Neuronal stem cell (in vitro differentiated cells): ENCODE results near the gene MCC.

Experiments used
- DNase-seq: peaks from one replicate; pipeline ENCODE4 v3.0.0-alpha.2; 2013; ENCODE audit warnings: low spot score
- H2AFZ ChIP-seq: one replicate; pipeline ENCODE4 v1.6.1; 2013; ENCODE audit warnings: mild to moderate bottlenecking, low read length, inconsistent platforms
- H2AK5ac ChIP-seq: 2 replicates; pipeline ENCODE4 v1.6.1; 2013; ENCODE audit warnings: low read depth, mild to moderate bottlenecking, inconsistent platforms, low read length, moderate library complexity, mixed read lengths
- H2BK120ac ChIP-seq: 2 replicates; pipeline ENCODE4 v1.6.1; 2013; ENCODE audit warnings: low read depth, mild to moderate bottlenecking, inconsistent platforms, low read length, moderate library complexity, mixed read lengths
- H2BK12ac ChIP-seq: one replicate; pipeline ENCODE4 v1.6.1; 2013; ENCODE audit warnings: low read length, inconsistent platforms
- H2BK15ac ChIP-seq: 2 replicates; pipeline ENCODE4 v1.6.1; 2013; ENCODE audit warnings: mild to moderate bottlenecking, low read length, inconsistent platforms, mixed read lengths
- H2BK5ac ChIP-seq: one replicate; pipeline ENCODE4 v1.6.1; 2013; ENCODE audit warnings: inconsistent platforms, mild to moderate bottlenecking, low read length, moderate library complexity
- H3K14ac ChIP-seq: one replicate; pipeline ENCODE4 v1.6.1; 2013; ENCODE audit warnings: low read length, inconsistent platforms
- H3K18ac ChIP-seq: 2 replicates; pipeline ENCODE4 v1.6.1; 2013; ENCODE audit warnings: low read length, inconsistent platforms
- H3K23ac ChIP-seq: 2 replicates; pipeline ENCODE4 v1.6.1; 2013; ENCODE audit warnings: low read depth, mild to moderate bottlenecking, mixed read lengths, low read length, inconsistent platforms; ENCODE audit not compliant: poor library complexity
- H3K27ac ChIP-seq: replicated peaks from 3 replicates; pipeline ENCODE4 v1.5.1; 2013; ENCODE audit warnings: low read length, inconsistent platforms
- H3K27me3 ChIP-seq, 3 experiments: 2 replicates each; pipeline ENCODE4 v1.6.1; 2013; ENCODE audit warnings: low read length in 3 of 3, mild to moderate bottlenecking in 2 of 3, inconsistent platforms in 1 of 3, low read depth in 1 of 3, mixed read lengths in 1 of 3, moderate library complexity in 1 of 3; ENCODE audit not compliant: control insufficient read depth in 3 of 3, insufficient read depth in 3 of 3
- H3K36me3 ChIP-seq, 2 donors: replicated peaks in 1 of 2; 2 replicates each; pipeline ENCODE4 v1.6.1; 2013; ENCODE audit warnings: low read length in 2 of 2; ENCODE audit not compliant: control insufficient read depth in 2 of 2, insufficient read depth in 2 of 2
- H3K4ac ChIP-seq: 2 replicates; pipeline ENCODE4 v1.6.1; 2013; ENCODE audit warnings: inconsistent platforms, mild to moderate bottlenecking, low read length, moderate library complexity
- H3K4me1 ChIP-seq, 2 donors: 1 replicate in 1 of 2; 2 replicates in 1 of 2; pipeline ENCODE4 v1.6.1; 2013; ENCODE audit warnings: low read length in 2 of 2, low read depth in 1 of 2; ENCODE audit not compliant: control insufficient read depth in 2 of 2, insufficient read depth in 1 of 2
- H3K4me2 ChIP-seq: one replicate; pipeline ENCODE4 v1.6.1; 2013; ENCODE audit warnings: mild to moderate bottlenecking, low read length, inconsistent platforms; ENCODE audit not compliant: insufficient read depth, poor library complexity, severe bottlenecking
- H3K4me3 ChIP-seq, 2 donors: 2 replicates each; pipeline ENCODE4 v1.5.1; 2013; ENCODE audit warnings: low read length in 2 of 2, mild to moderate bottlenecking in 2 of 2, inconsistent platforms in 1 of 2, moderate library complexity in 1 of 2
- H3K79me1 ChIP-seq: one replicate; pipeline ENCODE4 v1.6.1; 2013; ENCODE audit warnings: low read depth, mild to moderate bottlenecking, inconsistent platforms, low read length, moderate library complexity
- H3K9ac ChIP-seq: one replicate; pipeline ENCODE4 v1.6.1; 2013; ENCODE audit warnings: mild to moderate bottlenecking, low read depth, low read length, inconsistent platforms; ENCODE audit not compliant: poor library complexity
- H3K9me3 ChIP-seq, 2 donors: replicated peaks in 1 of 2; 2 replicates each; pipeline versions ENCODE3 to v1.6.1; 2013; ENCODE audit warnings: low read length in 2 of 2, mild to moderate bottlenecking in 2 of 2, inconsistent platforms in 1 of 2, low read depth in 1 of 2, mixed read lengths in 1 of 2, moderate library complexity in 1 of 2; ENCODE audit not compliant: control insufficient read depth in 2 of 2, insufficient read depth in 1 of 2
- H4K8ac ChIP-seq: one replicate; pipeline ENCODE4 v1.6.1; 2013; ENCODE audit warnings: low read depth, mild to moderate bottlenecking, inconsistent platforms, low read length, moderate library complexity
- H4K91ac ChIP-seq: one replicate; pipeline ENCODE4 v1.6.1; 2013; ENCODE audit warnings: low read length, low read depth, mild to moderate bottlenecking, inconsistent platforms; ENCODE audit not compliant: poor library complexity
- WGBS, 2 donors: extraction: QIAGEN DNeasy Blood & Tissue Kit; methylation state at CpG; one replicate each; pipeline ENCODE4 v1.1.7; 2013; ENCODE audit warnings: missing lambda C conversion rate in 2 of 2, mixed read lengths in 1 of 2; ENCODE audit not compliant: insufficient read length in 2 of 2, insufficient replicate concordance in 1 of 2; ENCODE audit errors: extremely low coverage in 2 of 2; 5-methylcytosine and 5-hydroxymethylcytosine counted together

The MCC gene

GRCh38 chr5:113276493-113276892 lies 211.8 kb downstream of the MCC start:
- H4K91ac ChIP-seq, result no peak overlapping the region
- H3K4me3 ChIP-seq, result no peak overlapping the region
- no peak overlapping the region for H3K27ac ChIP-seq
- no peak overlapping the region for H2BK15ac ChIP-seq
- no peak overlapping the region for H3K4ac ChIP-seq
- H2AFZ ChIP-seq, result no peak overlapping the region
- WGBS, 2 donors, result no CpG with 5 or more reads among the region's 8 CpGs
- no peaks in the 10 kb centered on the region for H3K27me3 ChIP-seq
- no peaks in the 10 kb centered on the region for H3K36me3 ChIP-seq
- DNase-seq, result no peak
- no peak overlapping the region for H3K9ac ChIP-seq
- no peak overlapping the region for H4K8ac ChIP-seq
- H3K23ac ChIP-seq, result no peak overlapping the region
- H2BK12ac ChIP-seq, result no peak overlapping the region
- no peak overlapping the region for H3K18ac ChIP-seq
- no peak overlapping the region for H2BK5ac ChIP-seq
- H3K9me3 ChIP-seq, result no peaks in the 10 kb centered on the region
- H2AK5ac ChIP-seq, result no peak overlapping the region
- peaks cover 9 to 36% of the 10 kb centered on the region in 2 donors for H3K4me1 ChIP-seq
- no peak overlapping the region for H2BK120ac ChIP-seq
- H3K14ac ChIP-seq, result no peak overlapping the region
- no peak overlapping the region for H3K4me2 ChIP-seq
- H3K79me1 ChIP-seq, result no peaks in the 10 kb centered on the region

GRCh38 chr5:113276001-113276400 lies 212.3 kb downstream of the MCC start:
- no peak overlapping the region for H2BK5ac ChIP-seq
- H3K9me3 ChIP-seq, result no peaks in the 10 kb centered on the region
- no peak overlapping the region for H3K4me2 ChIP-seq
- no peaks in the 10 kb centered on the region for H3K79me1 ChIP-seq
- H4K91ac ChIP-seq, result no peak overlapping the region
- H2BK120ac ChIP-seq, result no peak overlapping the region
- H3K23ac ChIP-seq, result no peak overlapping the region
- H2AFZ ChIP-seq, result no peak overlapping the region
- no peak overlapping the region for H3K4me3 ChIP-seq
- no peak overlapping the region for H2AK5ac ChIP-seq
- H4K8ac ChIP-seq, result no peak overlapping the region
- no CpG with 5 or more reads among the region's 2 CpGs for WGBS, 2 donors
- H3K27ac ChIP-seq, result no peak overlapping the region
- peak overlapping the region; percentile 67 for H3K18ac ChIP-seq
- no peak overlapping the region for H3K14ac ChIP-seq
- DNase-seq, result no peak
- no peak overlapping the region for H2BK15ac ChIP-seq
- peaks cover 11 to 36% of the 10 kb centered on the region in 2 donors for H3K4me1 ChIP-seq
- no peak overlapping the region for H3K9ac ChIP-seq
- H3K36me3 ChIP-seq, result no peaks in the 10 kb centered on the region
- no peak overlapping the region for H2BK12ac ChIP-seq
- no peak overlapping the region for H3K4ac ChIP-seq
- no peaks in the 10 kb centered on the region for H3K27me3 ChIP-seq

- H3K23ac ChIP-seq, result no peak overlapping the region
- H4K91ac ChIP-seq, result no peak overlapping the region
- no peaks in the 10 kb centered on the region for H3K36me3 ChIP-seq
- peak; percentile 61 for DNase-seq
- H3K4me3 ChIP-seq, result no peak overlapping the region
- H2BK5ac ChIP-seq, result no peak overlapping the region
- H3K9me3 ChIP-seq, result no peaks in the 10 kb centered on the region
- no peaks in the 10 kb centered on the region for H3K79me1 ChIP-seq
- no peak overlapping the region for H3K4ac ChIP-seq
- no peak overlapping the region for H2BK12ac ChIP-seq
- H3K4me2 ChIP-seq, result no peak overlapping the region
- H2BK120ac ChIP-seq, result no peak overlapping the region
- H3K27me3 ChIP-seq, result no peaks in the 10 kb centered on the region
- H2BK15ac ChIP-seq, result no peak overlapping the region
- peak overlapping the region; percentile 2 for H2AFZ ChIP-seq
- peaks cover 13 to 40% of the 10 kb centered on the region in 2 donors for H3K4me1 ChIP-seq
- H3K9ac ChIP-seq, result no peak overlapping the region
- peak overlapping the region; percentile 21 for H3K27ac ChIP-seq
- no peak overlapping the region for H2AK5ac ChIP-seq
- WGBS, 2 donors, result no CpG with 5 or more reads among the region's 3 CpGs
- H3K18ac ChIP-seq, result no peak overlapping the region
- H4K8ac ChIP-seq, result no peak overlapping the region
- H3K14ac ChIP-seq, result no peak overlapping the region
Measured at GRCh38 chr5:113274836-113275414, 213.3 kb downstream of the MCC start.

GRCh38 chr5:113273948-113274347 lies 214.3 kb downstream of the MCC start:
- Histone ChIP-seq H2BK12ac (no peak overlapping the region), H2BK15ac (no peak overlapping the region)
- no CpG with 5 or more reads among the region's 3 CpGs for WGBS, 2 donors

More at GRCh38 chr5:113273948-113274347, 214.3 kb downstream of the MCC start:
- Histone ChIP-seq H3K4me3 (no peak overlapping the region), H3K4me2 (no peak overlapping the region), H3K23ac (no peak overlapping the region), H3K18ac (no peak overlapping the region), H3K14ac (no peak overlapping the region), H3K27ac (no peak overlapping the region), H2AK5ac (no peak overlapping the region), H2BK5ac (no peak overlapping the region), H3K4ac (no peak overlapping the region), H3K36me3 (no peaks in the 10 kb centered on the region), H4K8ac (no peak overlapping the region), H3K4me1 (peaks cover 18 to 49% of the 10 kb centered on the region in 2 donors), H3K79me1 (no peaks in the 10 kb centered on the region), H2AFZ (no peak overlapping the region), H3K27me3 (no peaks in the 10 kb centered on the region), H4K91ac (no peak overlapping the region), H3K9me3 (no peaks in the 10 kb centered on the region), H3K9ac (no peak overlapping the region), H2BK120ac (no peak overlapping the region)
- DNase-seq, result no peak
